ENCODE measurements around the gene TRPM2.
"Not testable (repeated sequence)": the region's sequence is repeated elsewhere in the genome, so short reads cannot be mapped to it uniquely, and the experiment has no call there.

TRPM2 gene

GRCh38 chr21:44399955-44400790 is 46.8 kb downstream of the TRPM2 start:
- DNase-seq, result no peak

DNA sequence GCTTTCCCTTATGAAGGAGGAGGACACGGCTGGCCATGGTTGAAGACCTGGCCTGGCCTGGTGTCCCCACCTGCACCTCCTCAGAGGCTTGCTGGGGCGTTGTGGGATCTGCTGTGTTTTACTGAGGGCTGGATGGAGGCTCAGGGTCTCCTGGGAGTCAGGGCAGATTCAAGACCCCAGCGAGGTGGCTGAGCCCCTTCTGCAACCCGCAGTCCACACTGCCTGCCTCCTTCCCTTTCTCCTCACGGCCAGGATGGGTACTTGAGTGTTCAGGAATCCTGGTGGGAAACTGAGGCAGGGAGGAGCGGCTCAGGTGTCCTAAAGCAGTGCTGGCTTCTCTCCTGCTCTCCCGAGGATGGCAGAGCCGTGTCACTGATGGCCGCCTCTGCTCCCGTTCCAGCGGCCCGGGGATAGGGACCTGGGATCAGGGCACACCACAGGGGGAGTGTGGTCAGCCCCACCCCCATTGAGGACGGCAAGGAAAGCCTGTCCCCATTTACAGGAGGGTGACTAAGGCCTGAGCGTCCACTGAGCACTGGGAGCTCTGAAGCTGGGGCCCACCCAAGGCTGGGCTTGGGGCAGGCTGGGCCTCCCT is 47.5 kb downstream of the TRPM2 start:
- DNase-seq, result no peak

- no peak for DNase-seq
Measured at GRCh38 chr21:44401386-44402160, 48.2 kb downstream of the TRPM2 start.

- no peak for DNase-seq
Measured at GRCh38 chr21:44402323-44403105, 49.1 kb downstream of the TRPM2 start.

DNA sequence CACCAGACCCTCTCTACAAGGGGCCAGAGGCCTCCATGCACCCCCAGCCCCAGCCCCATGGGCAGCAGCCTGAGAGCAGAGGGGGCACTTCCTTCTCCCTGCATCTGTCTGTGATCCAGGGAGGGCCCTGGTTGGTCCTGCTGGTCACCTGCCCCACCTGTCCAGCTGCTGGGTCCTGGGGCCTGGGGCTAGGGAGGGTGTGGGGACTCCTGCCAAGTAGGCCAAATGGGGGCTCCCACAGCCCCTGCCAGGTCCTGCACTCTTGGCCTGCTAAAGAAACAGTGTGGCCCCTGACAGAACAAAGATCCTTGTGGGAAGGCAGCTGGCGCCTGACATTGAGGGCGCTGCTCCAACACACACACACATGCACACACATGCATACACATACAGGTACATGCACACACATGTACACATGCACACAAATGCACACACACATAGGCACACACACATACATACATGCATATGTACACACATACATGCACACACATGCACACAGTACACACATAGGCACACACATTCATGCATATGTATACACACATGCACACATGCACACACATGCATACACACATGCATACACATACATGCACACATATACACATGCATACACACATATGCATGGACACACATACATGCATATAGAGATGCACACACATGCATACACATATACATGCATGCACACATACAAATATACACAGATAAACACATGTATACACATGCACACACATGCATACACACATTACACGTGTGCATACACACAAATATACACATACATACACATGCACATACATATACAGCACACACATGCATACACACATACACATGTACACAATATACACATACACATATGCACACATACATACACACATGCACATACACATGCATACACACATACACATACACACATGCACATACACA is 49.9 kb downstream of the TRPM2 start:
- DNase-seq, result no peak

DNA sequence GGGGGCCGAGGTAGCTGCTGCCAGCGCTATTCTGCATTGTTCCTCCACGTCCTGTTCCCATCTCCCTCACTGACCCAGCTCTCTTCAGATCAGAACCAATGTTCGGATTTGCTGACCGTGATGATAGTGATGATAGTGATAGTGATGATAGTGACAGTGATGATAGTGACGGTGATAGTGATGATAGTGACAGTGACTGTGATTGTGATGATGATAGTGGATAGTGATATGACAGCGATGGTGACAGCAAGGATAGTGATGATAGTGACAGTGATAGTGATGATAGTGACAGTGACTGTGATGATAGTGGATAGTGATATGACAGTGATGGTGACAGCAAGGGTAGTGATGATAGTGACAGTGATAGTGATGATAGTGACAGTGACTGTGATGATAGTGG is 51.1 kb downstream of the TRPM2 start:
- DNase-seq, result not testable (repeated sequence)

- no peak for DNase-seq
Measured at GRCh38 chr21:44405091-44405947, 51.9 kb downstream of the TRPM2 start.

DNA sequence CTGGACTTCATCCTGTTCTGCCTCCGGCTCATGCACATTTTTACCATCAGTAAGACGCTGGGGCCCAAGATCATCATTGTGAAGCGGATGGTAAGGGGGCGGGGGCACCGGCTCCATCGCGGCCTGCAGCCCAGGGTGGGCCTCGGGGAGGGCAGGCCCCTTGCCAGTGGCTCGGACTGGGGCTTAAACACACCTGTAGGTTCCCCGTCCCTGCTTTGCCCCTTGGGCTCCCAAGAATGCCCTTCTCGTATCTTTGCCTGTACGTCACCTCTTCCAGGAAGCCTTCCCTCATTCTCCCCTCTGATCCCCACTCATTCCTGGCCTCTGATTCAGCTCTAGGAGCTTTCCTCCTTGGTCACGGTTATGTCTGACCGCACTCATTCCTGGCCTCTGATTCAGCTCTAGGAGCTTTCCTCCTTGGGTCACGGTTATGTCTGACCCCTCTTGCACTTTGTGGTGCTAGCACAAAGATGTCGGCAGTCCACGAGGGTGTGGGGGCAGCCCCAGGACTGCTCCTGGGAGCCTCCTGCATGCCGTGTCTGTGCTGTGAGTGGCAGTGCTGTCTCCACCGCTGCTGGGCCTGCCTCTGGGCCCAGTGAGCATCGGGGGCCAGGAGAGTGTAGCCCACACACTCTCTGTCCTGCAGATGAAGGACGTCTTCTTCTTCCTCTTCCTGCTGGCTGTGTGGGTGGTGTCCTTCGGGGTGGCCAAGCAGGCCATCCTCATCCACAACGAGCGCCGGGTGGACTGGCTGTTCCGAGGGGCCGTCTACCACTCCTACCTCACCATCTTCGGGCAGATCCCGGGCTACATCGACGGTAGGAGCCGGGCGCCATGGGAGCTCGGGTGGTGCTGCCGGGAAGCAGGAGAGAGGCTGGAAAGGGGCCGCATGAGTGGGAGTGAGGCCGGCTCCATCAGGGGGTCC is 52.8 kb downstream of the TRPM2 start:
- DNase-seq, result no peak

GRCh38 chr21:44406953-44407352 is 53.5 kb downstream of the TRPM2 start:
- no peak for DNase-seq

- DNase-seq, result no peak
Measured at GRCh38 chr21:44407493-44407892, 54.1 kb downstream of the TRPM2 start.

DNA sequence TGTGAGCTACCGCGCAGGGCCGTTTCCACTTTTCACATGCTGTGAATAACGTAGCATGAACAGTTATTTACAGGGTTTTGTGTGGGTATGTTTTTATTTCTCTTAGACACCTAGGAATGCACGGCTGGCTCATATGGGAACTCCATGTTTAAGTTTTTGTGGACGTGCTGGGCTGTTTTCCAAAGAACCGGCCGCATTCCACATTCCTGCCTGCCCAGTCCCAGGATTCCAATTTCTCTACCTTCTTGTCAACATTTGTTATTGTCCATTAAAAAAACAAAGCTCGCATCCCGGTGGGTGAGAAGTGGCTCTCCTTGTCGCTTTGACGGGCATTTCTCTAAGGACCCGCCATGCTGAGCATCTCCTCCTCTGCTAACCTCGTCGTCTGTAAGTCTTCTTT is 54.8 kb downstream of the TRPM2 start:
- no peak for DNase-seq

GRCh38 chr21:44413566-44414290 is 60.3 kb downstream of the TRPM2 start:
- DNase-seq, result no peak

DNA sequence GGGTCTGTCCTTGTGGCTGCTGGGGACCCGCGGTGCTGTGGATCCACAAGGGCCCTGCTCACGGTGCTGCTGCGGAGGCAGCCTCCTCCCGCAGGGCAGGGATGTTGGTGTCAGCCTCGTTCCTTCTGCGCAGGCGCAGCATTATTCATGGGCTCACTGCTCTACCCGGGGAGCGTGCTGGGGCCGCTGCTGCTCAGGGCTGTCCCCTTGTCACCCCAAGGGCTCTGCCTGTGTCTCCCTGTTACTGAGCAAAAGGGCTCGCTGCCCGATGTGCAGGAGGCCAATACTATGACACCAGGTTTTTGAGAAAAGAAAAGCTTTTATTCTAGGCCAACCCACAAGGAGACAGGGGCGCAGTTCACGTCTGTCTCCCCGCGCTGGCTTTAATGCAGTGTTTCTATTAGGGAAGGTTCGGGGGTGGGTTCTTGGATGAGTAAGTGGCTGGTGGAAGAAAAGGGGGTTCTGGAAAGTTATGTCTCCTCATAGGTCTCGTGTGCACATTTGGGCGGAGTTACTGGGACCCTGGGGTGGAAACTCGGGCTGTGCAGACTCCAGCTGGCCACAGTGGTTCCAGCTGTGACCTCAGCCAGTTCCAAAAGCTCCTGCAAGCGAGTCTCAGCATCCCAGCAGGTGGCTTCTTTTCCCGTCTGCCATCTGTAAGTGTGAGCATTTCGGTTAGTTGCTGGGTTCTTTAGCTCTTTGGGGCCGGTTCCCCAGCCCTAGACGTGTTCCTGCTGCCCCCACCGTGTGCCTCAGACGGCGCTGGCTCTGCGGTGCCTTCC is 61.1 kb downstream of the TRPM2 start:
- DNase-seq, result peak; percentile 70

DNA sequence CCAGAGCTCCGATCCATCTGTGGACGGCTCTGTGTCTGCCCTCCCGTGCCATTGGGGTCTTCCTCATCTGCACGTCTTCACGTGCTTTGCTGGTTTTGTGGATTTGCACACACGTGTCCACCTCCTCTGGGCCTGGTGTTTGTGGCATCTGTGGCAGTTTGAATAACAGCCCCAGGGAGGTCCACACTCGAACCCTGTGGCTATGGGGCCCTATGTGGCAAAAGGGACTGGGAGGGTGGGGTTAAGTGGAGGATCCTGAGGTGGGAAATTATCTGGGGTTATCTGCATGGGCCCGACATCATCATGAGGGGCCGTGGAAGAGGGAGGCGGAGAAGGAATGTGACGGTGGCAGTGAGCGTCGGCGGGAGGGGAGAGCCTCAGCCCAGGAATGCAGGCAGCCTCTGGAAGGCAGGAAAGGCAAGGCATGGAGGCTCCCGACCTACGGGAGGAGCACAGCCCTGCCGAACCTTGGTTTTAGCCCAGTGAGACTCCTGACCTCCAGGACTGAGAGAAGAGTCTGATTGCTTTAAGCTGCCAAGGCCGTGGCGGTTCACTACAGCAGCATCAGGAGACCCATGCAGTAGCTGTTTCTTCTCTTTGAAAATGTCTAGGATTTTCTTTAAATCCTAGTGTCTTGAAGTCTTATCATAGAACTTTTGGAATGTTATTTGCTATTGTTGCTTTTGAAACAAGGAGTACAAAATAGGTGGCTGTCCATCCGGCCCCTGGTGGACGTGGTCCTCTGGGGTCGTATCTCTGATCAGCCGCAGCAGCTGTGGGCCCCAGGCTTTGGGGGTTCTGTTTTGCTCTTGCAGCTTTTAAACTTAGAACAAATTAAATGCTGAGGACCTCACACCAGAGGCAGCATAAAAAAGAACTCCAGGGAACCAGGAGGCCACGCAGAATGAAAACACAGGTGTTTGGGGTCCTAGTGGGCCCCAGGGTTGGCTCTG is 61.9 kb downstream of the TRPM2 start:
- DNase-seq, result no peak

GRCh38 chr21:44416193-44416592 is 62.8 kb downstream of the TRPM2 start:
- DNase-seq, result no peak

- not testable (repeated sequence) for DNase-seq
Measured at GRCh38 chr21:44417621-44418107, 64.2 kb downstream of the TRPM2 start.
